T-helper 22 cell (primary cell): ENCODE data around the gene AADACL4.
"Not testable (repeated sequence)": the region's sequence is repeated elsewhere in the genome, so short reads cannot be mapped to it uniquely, and the experiment has no call there.

ENCODE experiments used
- DNase-seq: peaks from one replicate; pipeline ENCODE4 v3.0.0-alpha.2; 2020; ENCODE audit warnings: low read depth

The AADACL4 gene

GRCh38 chr1:12658531-12659453 lies 14.9 kb downstream of the AADACL4 start:
- DNase-seq: peak; percentile 31

GRCh38 chr1:12661606-12662219 lies 17.8 kb downstream of the AADACL4 start:
- no peak for DNase-seq

GRCh38 chr1:12662556-12662955 lies 18.7 kb downstream of the AADACL4 start:
- DNase-seq: no peak

- DNase-seq: no peak
Observed at GRCh38 chr1:12665511-12665910, 21.6 kb downstream of the AADACL4 start.

- DNase-seq: no peak
Observed at GRCh38 chr1:12666141-12666735, 22.4 kb downstream of the AADACL4 start.

- DNase-seq: no peak
Observed at GRCh38 chr1:12669529-12670068, 25.7 kb downstream of the AADACL4 start.

- DNase-seq: no peak
Observed at GRCh38 chr1:12674358-12674757, 30.5 kb downstream of the AADACL4 start.

GRCh38 chr1:12676122-12676521 lies 32.2 kb downstream of the AADACL4 start:
- not testable (repeated sequence) for DNase-seq

- no peak for DNase-seq
Observed at GRCh38 chr1:12677565-12677964, 33.7 kb downstream of the AADACL4 start.

- DNase-seq: no peak
Observed at GRCh38 chr1:12678350-12678749, 34.5 kb downstream of the AADACL4 start.

- DNase-seq: no peak
Observed at GRCh38 chr1:12678820-12679219, 34.9 kb downstream of the AADACL4 start.

- no peak for DNase-seq
Observed at GRCh38 chr1:12690156-12690555, 46.3 kb downstream of the AADACL4 start.

- no peak for DNase-seq
Observed at GRCh38 chr1:12692967-12693782, 49.3 kb downstream of the AADACL4 start.

- DNase-seq: no peak
Observed at GRCh38 chr1:12696658-12697057, 52.8 kb downstream of the AADACL4 start.

- no peak for DNase-seq
Observed at GRCh38 chr1:12697397-12697796, 53.5 kb downstream of the AADACL4 start.

- no peak for DNase-seq
Observed at GRCh38 chr1:12703821-12704451, 60.1 kb downstream of the AADACL4 start.

GRCh38 chr1:12706061-12706460 lies 62.2 kb downstream of the AADACL4 start:
- DNase-seq: no peak

GRCh38 chr1:12708396-12709090 lies 64.7 kb downstream of the AADACL4 start:
- no peak for DNase-seq

- DNase-seq: no peak
Observed at GRCh38 chr1:12709091-12709491, 65.2 kb downstream of the AADACL4 start.

GRCh38 chr1:12709696-12710095 lies 65.8 kb downstream of the AADACL4 start:
- DNase-seq: no peak

GRCh38 chr1:12711536-12711935 lies 67.7 kb downstream of the AADACL4 start:
- DNase-seq: no peak
